GM12873 (cell line): ENCODE measurements around the gene FAIM.

Experiments
- CTCF ChIP-seq: IDR thresholded peaks from 2 replicates; pipeline ENCODE4 v1.5.1; 2012; ENCODE audit warnings: low read depth, mild to moderate bottlenecking, moderate library complexity, low read length, control low read depth; ENCODE audit not compliant: insufficient read depth; ENCODE audit errors: missing control alignments

The FAIM gene

GRCh38 chr3:138608322-138609135, at the start of gene FAIM:
Gene FAIM (plus strand): TSS chr3:138608771. CDS start chr3:138619727, 10,956 bp downstream.
- TF ChIP-seq CTCF = no peak

GRCh38 chr3:138559134-138559533, 49.4 kb upstream of the FAIM start:
- no peak for TF ChIP-seq CTCF

- no peak for TF ChIP-seq CTCF
Measured at GRCh38 chr3:138560501-138560900, 48.1 kb upstream of the FAIM start.

GRCh38 chr3:138567403-138567802, 41.2 kb upstream of the FAIM start:
- TF ChIP-seq CTCF = peak; percentile 13

GRCh38 chr3:138569090-138569489, 39.5 kb upstream of the FAIM start:
- TF ChIP-seq CTCF = no peak

GRCh38 chr3:138573138-138573537, 35.4 kb upstream of the FAIM start:
- no peak for TF ChIP-seq CTCF

- TF ChIP-seq CTCF = no peak
Measured at GRCh38 chr3:138578141-138578540, 30.4 kb upstream of the FAIM start.
